ENCODE results near the gene RCOR3. TPM values are rescaled to one million over a fixed set of nuclear protein-coding genes. Genes with fewer than 3 reads are reported as not detected.

Gene RCOR3
- total RNA-seq, 1 experiment from 2014 or later = 16.7 TPM

GRCh38 chr1:211326140-211326527 lies 67.0 kb downstream of the RCOR3 start:
- DNase-seq = no peak
- peaks cover 8% of the 10 kb centered on the region for H3K27me3 ChIP-seq (ENCODE audit: control insufficient read depth, insufficient read depth, low read length)
- H3K36me3 ChIP-seq (replicated peaks; ENCODE audit: control insufficient read depth, insufficient read depth, low read length) = no peaks in the 10 kb centered on the region
- peak overlapping the region; percentile 73 for H3K4me3 ChIP-seq (ENCODE audit: insufficient read depth, low read depth, low read length)

DNA sequence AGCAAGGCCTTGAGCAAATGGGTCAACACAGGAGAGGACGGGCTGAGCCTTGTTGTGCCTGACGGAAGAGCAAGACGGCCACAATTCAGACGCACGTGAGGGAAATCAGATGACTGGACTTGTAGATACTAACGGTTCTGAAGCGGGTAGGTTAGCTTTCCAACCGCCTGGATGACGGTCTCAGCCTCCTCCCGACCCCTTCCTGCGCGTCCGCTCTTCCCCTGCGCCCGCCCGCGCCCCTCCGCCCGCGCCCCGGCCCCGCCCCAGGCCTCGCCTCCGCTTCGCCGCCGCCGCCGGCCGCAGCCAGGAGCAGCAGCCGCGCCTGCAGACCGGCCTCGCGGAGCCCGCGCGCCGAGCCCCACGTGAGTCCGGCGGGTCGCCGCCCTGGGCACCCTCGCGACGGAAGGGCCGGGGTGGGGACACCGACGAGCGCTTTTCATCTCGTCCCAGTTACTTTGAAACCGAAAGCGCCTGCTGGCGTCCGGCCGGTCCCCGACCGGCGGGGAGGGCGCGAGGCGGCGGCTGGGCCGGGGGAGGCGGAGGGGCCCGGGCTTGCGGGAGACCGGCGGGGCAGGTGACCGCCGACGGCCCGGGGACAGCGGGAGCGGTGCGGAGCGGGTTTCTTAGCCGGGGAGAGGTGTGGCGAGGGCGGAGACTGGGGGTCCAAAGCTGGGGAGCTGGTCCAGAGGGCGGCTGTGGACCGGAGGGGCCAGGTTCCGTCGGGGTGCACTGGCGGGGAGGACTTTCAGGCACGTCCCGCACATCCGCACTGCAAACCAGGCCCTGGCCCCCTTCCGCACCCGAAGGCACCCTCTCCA lies 67.6 kb downstream of the RCOR3 start, which contains the start of gene TRAF5:
TRAF5 (plus strand) TSS at position 306 of the 818 bp plus-strand sequence. CDS start 26,407 bp downstream, outside the sequence.
- Histone ChIP-seq H3K27me3 (ENCODE audit: control insufficient read depth, insufficient read depth, low read length) (peaks cover 8% of the 10 kb centered on the region), H3K4me3 (ENCODE audit: insufficient read depth, low read depth, low read length) (peak within 1 kb of the TSS; percentile 73), H3K36me3 (replicated peaks; ENCODE audit: control insufficient read depth, insufficient read depth, low read length) (no peaks in the 10 kb centered on the region)
- DNase-seq = peak; percentile 89

- DNase-seq = peak; percentile 75
- H3K27me3 ChIP-seq (ENCODE audit: control insufficient read depth, insufficient read depth, low read length) = peaks cover 8% of the 10 kb centered on the region
- no peaks in the 10 kb centered on the region for H3K36me3 ChIP-seq (replicated peaks; ENCODE audit: control insufficient read depth, insufficient read depth, low read length)
- H3K4me3 ChIP-seq (ENCODE audit: insufficient read depth, low read depth, low read length) = peak overlapping the region; percentile 73
Measured at GRCh38 chr1:211327346-211327921, 68.3 kb downstream of the RCOR3 start.

DNA sequence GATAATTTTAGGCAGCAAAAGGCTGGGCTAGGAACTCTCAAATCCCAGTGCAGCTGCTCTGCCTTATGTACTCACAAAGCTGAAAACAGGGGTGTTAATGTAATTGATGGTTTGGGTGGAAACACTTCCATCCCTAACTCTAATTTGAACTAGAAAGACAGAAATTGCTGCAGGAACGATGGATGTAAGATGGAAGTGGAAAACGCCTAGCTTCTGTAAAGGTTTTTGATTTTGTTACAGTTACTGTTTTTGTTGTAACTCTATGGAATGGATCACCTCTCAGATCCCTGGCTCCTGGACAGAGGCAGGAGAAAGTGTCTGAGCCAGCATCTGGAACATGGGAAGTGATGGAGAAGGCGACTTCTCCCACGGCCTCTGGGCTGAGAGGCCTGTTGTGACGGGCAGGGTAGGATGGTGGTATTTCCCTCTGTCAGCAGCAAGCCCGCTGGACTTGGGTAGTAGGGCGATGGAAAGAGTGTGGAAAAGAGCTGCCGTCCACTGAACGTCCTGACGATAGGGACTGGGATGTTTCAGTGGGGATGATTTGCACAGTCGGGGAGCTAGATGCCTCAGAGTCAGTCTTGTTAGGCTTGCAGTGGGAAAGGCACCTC lies 69.0 kb downstream of the RCOR3 start:
- no peak overlapping the region for H3K4me3 ChIP-seq (ENCODE audit: insufficient read depth, low read depth, low read length)

GRCh38 chr1:211328866-211329475 lies 69.8 kb downstream of the RCOR3 start:
- Histone ChIP-seq H3K36me3 (replicated peaks; ENCODE audit: control insufficient read depth, insufficient read depth, low read length) (no peaks in the 10 kb centered on the region), H3K27me3 (ENCODE audit: control insufficient read depth, insufficient read depth, low read length) (peaks cover 8% of the 10 kb centered on the region), H3K4me3 (ENCODE audit: insufficient read depth, low read depth, low read length) (no peak overlapping the region)
- no peak for DNase-seq

More for the DNA sequence above, 69.0 kb downstream of the RCOR3 start:
- no peak for DNase-seq
- H3K27me3 ChIP-seq (ENCODE audit: control insufficient read depth, insufficient read depth, low read length) = peaks cover 8% of the 10 kb centered on the region
- no peaks in the 10 kb centered on the region for H3K36me3 ChIP-seq (replicated peaks; ENCODE audit: control insufficient read depth, insufficient read depth, low read length)

- H3K4me3 ChIP-seq (ENCODE audit: insufficient read depth, low read depth, low read length) = no peak overlapping the region
- peaks cover 8% of the 10 kb centered on the region for H3K27me3 ChIP-seq (ENCODE audit: control insufficient read depth, insufficient read depth, low read length)
- H3K36me3 ChIP-seq (replicated peaks; ENCODE audit: control insufficient read depth, insufficient read depth, low read length) = no peaks in the 10 kb centered on the region
- DNase-seq = no peak
Measured at GRCh38 chr1:211329764-211330201, 70.6 kb downstream of the RCOR3 start.

DNA sequence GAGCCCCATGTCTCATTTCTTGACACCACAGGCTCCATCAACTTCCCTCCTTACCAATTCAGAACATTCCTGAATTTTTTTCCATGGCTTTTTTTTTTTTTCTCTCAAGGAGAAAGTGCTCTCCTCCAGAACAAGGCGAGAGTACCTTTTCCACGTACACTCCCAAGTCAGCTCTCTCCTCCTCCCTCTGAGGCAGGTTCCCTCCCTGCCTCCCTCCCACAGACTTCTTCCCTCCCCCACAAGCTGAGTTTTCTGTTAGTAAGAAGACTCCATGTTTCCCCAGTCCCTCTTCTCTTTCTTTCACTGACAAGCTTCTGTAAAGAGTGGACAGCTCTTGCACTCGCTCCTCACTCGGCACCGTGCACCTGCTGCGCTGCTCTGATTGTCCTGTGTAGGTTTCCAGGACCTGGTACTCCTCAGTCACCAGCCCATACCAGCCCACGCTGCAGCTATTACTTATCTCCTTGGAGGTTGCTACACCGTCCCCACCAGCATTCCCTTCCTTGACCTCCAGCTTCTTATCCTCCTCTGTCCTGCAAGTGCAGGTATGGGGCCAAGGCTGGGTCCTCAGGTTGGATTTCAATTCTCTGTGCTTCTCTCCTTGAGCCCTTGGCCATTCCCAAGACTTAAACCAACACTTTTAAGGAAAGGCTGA lies 71.2 kb downstream of the RCOR3 start:
- no peaks in the 10 kb centered on the region for H3K36me3 ChIP-seq (replicated peaks; ENCODE audit: control insufficient read depth, insufficient read depth, low read length)
- peaks cover 8% of the 10 kb centered on the region for H3K27me3 ChIP-seq (ENCODE audit: control insufficient read depth, insufficient read depth, low read length)
- H3K4me3 ChIP-seq (ENCODE audit: insufficient read depth, low read depth, low read length) = no peak overlapping the region
- no peak for DNase-seq

DNA sequence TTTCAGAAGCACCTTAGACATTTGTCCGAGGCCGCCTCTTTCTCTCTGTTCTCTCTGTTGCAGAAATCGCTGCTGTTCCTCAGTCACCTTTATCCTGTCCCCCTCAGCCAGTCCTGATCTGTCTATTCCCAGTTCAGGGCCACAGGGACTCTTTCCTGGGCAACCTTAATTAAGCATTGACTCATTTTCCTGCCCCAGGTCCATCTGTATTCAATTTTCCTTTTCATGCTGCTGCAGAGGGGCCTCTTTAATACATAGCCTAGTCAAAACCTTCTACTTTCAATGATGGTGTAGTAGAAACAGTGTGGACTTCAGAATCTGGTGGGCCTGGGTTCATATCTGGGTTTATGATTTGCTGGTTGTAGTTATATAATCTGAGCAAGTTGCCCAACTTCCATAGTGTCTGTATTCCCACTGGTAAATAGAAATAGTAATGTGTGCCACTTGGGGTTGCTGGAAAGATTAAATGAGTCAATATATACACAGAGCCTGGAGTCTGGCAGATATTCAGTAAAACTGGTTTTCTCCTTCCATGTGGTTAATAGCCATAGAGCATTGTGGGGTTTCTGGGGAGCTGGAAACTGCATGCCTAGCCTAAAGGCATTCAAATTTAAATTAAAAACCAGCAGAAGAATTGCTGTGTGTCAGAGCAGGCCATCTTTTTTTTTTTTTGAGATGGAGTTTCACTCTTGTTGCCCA lies 72.0 kb downstream of the RCOR3 start:
- no peak for DNase-seq
- Histone ChIP-seq H3K4me3 (ENCODE audit: insufficient read depth, low read depth, low read length) (no peak overlapping the region), H3K27me3 (ENCODE audit: control insufficient read depth, insufficient read depth, low read length) (peaks cover 6% of the 10 kb centered on the region; the same call in 1 of the 2 replicates)

GRCh38 chr1:211332036-211332616 lies 73.0 kb downstream of the RCOR3 start:
- DNase-seq = no peak
- H3K4me3 ChIP-seq (ENCODE audit: insufficient read depth, low read depth, low read length) = no peak overlapping the region
- peaks cover 2% of the 10 kb centered on the region; the same call in 1 of the 2 replicates for H3K27me3 ChIP-seq (ENCODE audit: control insufficient read depth, insufficient read depth, low read length)
- no peaks in the 10 kb centered on the region for H3K36me3 ChIP-seq (replicated peaks; ENCODE audit: control insufficient read depth, insufficient read depth, low read length)

More for the DNA sequence above, 72.0 kb downstream of the RCOR3 start:
- H3K36me3 ChIP-seq (replicated peaks; ENCODE audit: control insufficient read depth, insufficient read depth, low read length) = no peaks in the 10 kb centered on the region

DNA sequence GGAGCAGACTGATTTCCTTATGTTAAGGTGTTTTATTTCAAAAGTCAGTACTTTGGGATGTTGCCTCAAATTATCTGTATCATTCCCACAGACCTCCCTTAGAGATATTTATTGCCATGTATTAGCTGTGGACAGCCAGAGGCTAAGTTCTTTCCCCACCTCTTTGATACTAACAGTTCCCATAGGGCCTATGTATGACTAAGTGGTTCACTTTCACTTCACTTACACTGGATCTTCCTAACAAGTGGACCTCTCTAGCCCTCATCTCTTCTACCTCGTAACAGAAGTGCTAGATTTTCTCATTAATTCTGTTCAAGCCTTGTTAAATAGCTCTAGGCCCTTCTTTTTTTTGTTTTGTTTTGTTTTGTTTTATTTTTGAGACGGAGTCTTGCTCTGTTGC lies 73.7 kb downstream of the RCOR3 start:
- Histone ChIP-seq H3K4me3 (ENCODE audit: insufficient read depth, low read depth, low read length) (no peak overlapping the region), H3K36me3 (replicated peaks; ENCODE audit: control insufficient read depth, insufficient read depth, low read length) (no peaks in the 10 kb centered on the region), H3K27me3 (ENCODE audit: control insufficient read depth, insufficient read depth, low read length) (no peaks in the 10 kb centered on the region)
- no peak for DNase-seq

- Histone ChIP-seq H3K36me3 (replicated peaks; ENCODE audit: control insufficient read depth, insufficient read depth, low read length) (no peaks in the 10 kb centered on the region), H3K4me3 (ENCODE audit: insufficient read depth, low read depth, low read length) (no peak overlapping the region), H3K27me3 (ENCODE audit: control insufficient read depth, insufficient read depth, low read length) (no peaks in the 10 kb centered on the region)
- DNase-seq = no peak
Measured at GRCh38 chr1:211333906-211334305, 74.7 kb downstream of the RCOR3 start.

- Histone ChIP-seq H3K4me3 (ENCODE audit: insufficient read depth, low read depth, low read length) (no peak overlapping the region), H3K27me3 (ENCODE audit: control insufficient read depth, insufficient read depth, low read length) (no peaks in the 10 kb centered on the region), H3K36me3 (replicated peaks; ENCODE audit: control insufficient read depth, insufficient read depth, low read length) (no peaks in the 10 kb centered on the region)
- DNase-seq = no peak
Measured at GRCh38 chr1:211334986-211335385, 75.8 kb downstream of the RCOR3 start.

GRCh38 chr1:211335522-211336157 lies 76.5 kb downstream of the RCOR3 start:
- H3K4me3 ChIP-seq (ENCODE audit: insufficient read depth, low read depth, low read length) = no peak overlapping the region
- H3K36me3 ChIP-seq (replicated peaks; ENCODE audit: control insufficient read depth, insufficient read depth, low read length) = no peaks in the 10 kb centered on the region
- no peaks in the 10 kb centered on the region for H3K27me3 ChIP-seq (ENCODE audit: control insufficient read depth, insufficient read depth, low read length)
- no peak for DNase-seq
